Measurements from ENCODE around the gene PARVG. TPM values are rescaled to one million over a fixed set of nuclear protein-coding genes. Genes with fewer than 3 reads are reported as not detected.

The PARVG gene
- total RNA-seq, 1 donor from 2014 or later: not detected

GRCh38 chr22:44202261-44202789 is 21.6 kb downstream of the PARVG start:
- H3K36me3 ChIP-seq (ENCODE audit: control insufficient read depth, insufficient read depth, low read length): no peaks in the 10 kb centered on the region
- no peak for FAIRE-seq
- peaks cover 2% of the 10 kb centered on the region for H3K27me3 ChIP-seq (ENCODE audit: control insufficient read depth, insufficient read depth, low read length)
- TF ChIP-seq, protein P1, sequence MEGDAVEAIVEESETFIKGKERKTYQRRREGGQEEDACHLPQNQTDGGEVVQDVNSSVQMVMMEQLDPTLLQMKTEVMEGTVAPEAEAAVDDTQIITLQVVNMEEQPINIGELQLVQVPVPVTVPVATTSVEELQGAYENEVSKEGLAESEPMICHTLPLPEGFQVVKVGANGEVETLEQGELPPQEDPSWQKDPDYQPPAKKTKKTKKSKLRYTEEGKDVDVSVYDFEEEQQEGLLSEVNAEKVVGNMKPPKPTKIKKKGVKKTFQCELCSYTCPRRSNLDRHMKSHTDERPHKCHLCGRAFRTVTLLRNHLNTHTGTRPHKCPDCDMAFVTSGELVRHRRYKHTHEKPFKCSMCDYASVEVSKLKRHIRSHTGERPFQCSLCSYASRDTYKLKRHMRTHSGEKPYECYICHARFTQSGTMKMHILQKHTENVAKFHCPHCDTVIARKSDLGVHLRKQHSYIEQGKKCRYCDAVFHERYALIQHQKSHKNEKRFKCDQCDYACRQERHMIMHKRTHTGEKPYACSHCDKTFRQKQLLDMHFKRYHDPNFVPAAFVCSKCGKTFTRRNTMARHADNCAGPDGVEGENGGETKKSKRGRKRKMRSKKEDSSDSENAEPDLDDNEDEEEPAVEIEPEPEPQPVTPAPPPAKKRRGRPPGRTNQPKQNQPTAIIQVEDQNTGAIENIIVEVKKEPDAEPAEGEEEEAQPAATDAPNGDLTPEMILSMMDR (IDR thresholded peaks at IDR 0.05; ENCODE audit: insufficient read depth, low read length, severe bottlenecking): no peak
- no peak for DNase-seq (ENCODE audit: low read depth)
- H3K4me3 ChIP-seq (ENCODE audit: low read depth, low read length): no peak overlapping the region

GRCh38 chr22:44203203-44203602 is 22.5 kb downstream of the PARVG start:
- no peaks in the 10 kb centered on the region for H3K36me3 ChIP-seq (ENCODE audit: control insufficient read depth, insufficient read depth, low read length)
- DNase-seq (ENCODE audit: low read depth): no peak
- peaks cover 2% of the 10 kb centered on the region for H3K27me3 ChIP-seq (ENCODE audit: control insufficient read depth, insufficient read depth, low read length)
- no peak for FAIRE-seq
- H3K4me3 ChIP-seq (ENCODE audit: low read depth, low read length): no peak overlapping the region
- TF ChIP-seq, protein P1 (IDR thresholded peaks at IDR 0.05; ENCODE audit: insufficient read depth, low read length, severe bottlenecking): no peak

- FAIRE-seq: no peak
- H3K4me3 ChIP-seq (ENCODE audit: low read depth, low read length): no peak overlapping the region
- H3K36me3 ChIP-seq (ENCODE audit: control insufficient read depth, insufficient read depth, low read length): no peaks in the 10 kb centered on the region
- DNase-seq (ENCODE audit: low read depth): no peak
- TF ChIP-seq, protein P1 (IDR thresholded peaks at IDR 0.05; ENCODE audit: insufficient read depth, low read length, severe bottlenecking): no peak
- H3K27me3 ChIP-seq (ENCODE audit: control insufficient read depth, insufficient read depth, low read length): peaks cover 2% of the 10 kb centered on the region
Observed at GRCh38 chr22:44204739-44205515, 24.2 kb downstream of the PARVG start.

- TF ChIP-seq, protein P1 (IDR thresholded peaks at IDR 0.05; ENCODE audit: insufficient read depth, low read length, severe bottlenecking): no peak
- Histone ChIP-seq H3K36me3 (ENCODE audit: control insufficient read depth, insufficient read depth, low read length) (no peaks in the 10 kb centered on the region), H3K4me3 (ENCODE audit: low read depth, low read length) (no peak overlapping the region), H3K27me3 (ENCODE audit: control insufficient read depth, insufficient read depth, low read length) (peaks cover 2% of the 10 kb centered on the region)
- FAIRE-seq (peak; percentile 81), DNase-seq (ENCODE audit: low read depth) (no peak)
Observed at GRCh38 chr22:44205516-44206329, 25.0 kb downstream of the PARVG start.

DNA sequence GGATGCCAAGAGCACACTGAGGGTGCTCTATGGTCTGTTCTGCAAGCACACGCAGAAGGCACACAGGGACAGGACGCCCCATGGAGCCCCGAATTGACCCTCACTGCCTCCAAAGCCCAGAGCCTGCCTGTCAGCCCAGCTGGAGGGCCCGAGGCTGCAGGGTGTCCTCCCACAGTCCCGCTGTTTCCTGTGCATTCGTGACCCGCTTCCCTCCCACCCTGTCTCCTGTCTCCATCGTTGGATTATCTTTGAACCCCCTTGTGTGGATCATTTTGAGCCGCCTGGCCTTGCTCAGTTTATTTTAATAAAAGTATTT is 25.6 kb downstream of the PARVG start:
- H3K4me3 ChIP-seq (ENCODE audit: low read depth, low read length): no peak overlapping the region
- DNase-seq (ENCODE audit: low read depth): no peak
- TF ChIP-seq, protein P1 (IDR thresholded peaks at IDR 0.05; ENCODE audit: insufficient read depth, low read length, severe bottlenecking): no peak
- H3K36me3 ChIP-seq (ENCODE audit: control insufficient read depth, insufficient read depth, low read length): no peaks in the 10 kb centered on the region
- no peak for FAIRE-seq
- peaks cover 2% of the 10 kb centered on the region for H3K27me3 ChIP-seq (ENCODE audit: control insufficient read depth, insufficient read depth, low read length)

Data from bronchial epithelial cell (primary cell).